Vagina (tissue), 2 donors: ENCODE results near the gene ZAP70. TPM values are rescaled to one million over a fixed set of nuclear protein-coding genes. Genes with fewer than 3 reads are reported as not detected.

Experiments
- DNase-seq, 2 donors: peaks; one replicate each; pipeline ENCODE4 v3.0.0-alpha.2; 2017; ENCODE audit errors: extremely low spot score in 2 of 2
- H3K27ac ChIP-seq: fragments of 200-600 bp; sonication (generic); one replicate; pipeline ENCODE4 v1.5.1; 2019
- H3K27me3 ChIP-seq: fragments of 200-600 bp; sonication (generic); one replicate; pipeline ENCODE4 v1.5.1; 2019
- H3K36me3 ChIP-seq, 2 donors: fragments of 200-600 bp; sonication (generic); one replicate each; pipeline ENCODE4 v1.5.1; 2017 to 2019
- H3K4me1 ChIP-seq: fragments of 200-600 bp; sonication (generic); one replicate; pipeline ENCODE4 v1.5.1; 2019
- H3K4me3 ChIP-seq, 2 donors: fragments of 200-600 bp; sonication (generic); 1 replicate in 1 of 2; 2 replicates in 1 of 2; pipeline ENCODE4 v1.5.1; 2016 to 2019
- H3K9me3 ChIP-seq: fragments of 200-600 bp; sonication (generic); one replicate; pipeline ENCODE4 v1.5.1; 2019
- CTCF ChIP-seq, 3 experiments: fragments of 450-650 bp in 2 of 3; fragments of 200-600 bp in 1 of 3; sonication (generic) in 1 of 3; IDR thresholded peaks; one replicate each; pipeline ENCODE4 v1.5.1; 2017 to 2019; ENCODE audit warnings: antibody characterized with exemption in 3 of 3, mild to moderate bottlenecking in 2 of 3, moderate library complexity in 2 of 3
- POLR2A ChIP-seq, 2 donors: fragments of 450-650 bp; IDR thresholded peaks; one replicate each; pipeline ENCODE4 v1.6.1; 2017; ENCODE audit warnings: antibody characterized with exemption in 2 of 2, mild to moderate bottlenecking in 2 of 2, moderate library complexity in 2 of 2
- POLR2AphosphoS5 ChIP-seq, 2 donors: sonication (generic); formaldehyde crosslinking; IDR thresholded peaks; one replicate each; pipeline ENCODE4 v1.9.0; 2017; ENCODE audit warnings: antibody characterized with exemption in 2 of 2, mild to moderate bottlenecking in 2 of 2, low read depth in 1 of 2; ENCODE audit not compliant: insufficient read depth in 1 of 2
- intact Hi-C: fragments of 100-400 bp; cut with DNase I; formaldehyde crosslinking; loops from one replicate; pipeline ENCODE4 v1.15.1; 2023
- total RNA-seq: library from RNA; depleted of rRNA; stranded (reverse); fragments of >200 nt; gene quantifications from one replicate; pipeline ENCODE4 v1.2.3, GENCODE V29; 2016

ZAP70 gene
- total RNA-seq, 1 donor from 2014 or later: 16.7 TPM

- no peak overlapping the region for H3K27ac ChIP-seq
Observed at GRCh38 chr2:97712693-97713295, 582 bp upstream of the ZAP70 start.

GRCh38 chr2:97714084-97714949 is 941 bp downstream of the ZAP70 start:
- Histone ChIP-seq H3K4me1 (no peaks in the 10 kb centered on the region), H3K36me3 (no peaks in the 10 kb centered on the region), H3K27me3 (no peaks in the 10 kb centered on the region), H3K4me3 (peak overlapping the region in 1 of 2 donors; percentile 25), H3K9me3 (no peaks in the 10 kb centered on the region), H3K27ac (no peak overlapping the region)
- intact Hi-C loops: no loop called here
- no peak for TF ChIP-seq POLR2A (IDR thresholded peaks at IDR 0.05)
- no peak for TF ChIP-seq POLR2AphosphoS5 (IDR thresholded peaks at IDR 0.05; ENCODE audit: insufficient read depth in 1 of 2, low read depth in 1 of 2)
- no peak for TF ChIP-seq CTCF (IDR thresholded peaks at IDR 0.05)
- DNase-seq: no peak

More at GRCh38 chr2:97712693-97713295, 582 bp upstream of the ZAP70 start:
- no peaks in the 10 kb centered on the region for H3K36me3 ChIP-seq
- no peaks in the 10 kb centered on the region for H3K4me1 ChIP-seq
- H3K9me3 ChIP-seq: no peaks in the 10 kb centered on the region
- H3K27me3 ChIP-seq: no peaks in the 10 kb centered on the region
- no peak for DNase-seq
- intact Hi-C loops: no loop called here
- TF ChIP-seq CTCF (IDR thresholded peaks at IDR 0.05) (no peak), POLR2AphosphoS5 (IDR thresholded peaks at IDR 0.05; ENCODE audit: insufficient read depth in 1 of 2, low read depth in 1 of 2) (no peak), POLR2A (IDR thresholded peaks at IDR 0.05) (no peak)
- no peak overlapping the region for H3K4me3 ChIP-seq

GRCh38 chr2:97714950-97715652 is 1.7 kb downstream of the ZAP70 start:
- intact Hi-C loops: no loop called here
- DNase-seq: no peak
- Histone ChIP-seq H3K36me3 (no peaks in the 10 kb centered on the region), H3K4me3 (no peak overlapping the region), H3K27ac (no peak overlapping the region), H3K4me1 (no peaks in the 10 kb centered on the region), H3K27me3 (no peaks in the 10 kb centered on the region), H3K9me3 (no peaks in the 10 kb centered on the region)
- TF ChIP-seq POLR2A (IDR thresholded peaks at IDR 0.05): no peak
- TF ChIP-seq CTCF (IDR thresholded peaks at IDR 0.05): no peak
- TF ChIP-seq POLR2AphosphoS5 (IDR thresholded peaks at IDR 0.05; ENCODE audit: insufficient read depth in 1 of 2, low read depth in 1 of 2): no peak

- Histone ChIP-seq H3K4me3 (no peak overlapping the region), H3K36me3 (no peaks in the 10 kb centered on the region), H3K27ac (no peak overlapping the region), H3K9me3 (no peaks in the 10 kb centered on the region), H3K4me1 (no peaks in the 10 kb centered on the region), H3K27me3 (no peaks in the 10 kb centered on the region)
- TF ChIP-seq CTCF (IDR thresholded peaks at IDR 0.05) (no peak), POLR2A (IDR thresholded peaks at IDR 0.05) (no peak), POLR2AphosphoS5 (IDR thresholded peaks at IDR 0.05; ENCODE audit: insufficient read depth in 1 of 2, low read depth in 1 of 2) (no peak)
- DNase-seq: no peak
- intact Hi-C loops: no loop called here
Observed at GRCh38 chr2:97715951-97716694, 2.7 kb downstream of the ZAP70 start.
